ENCODE measurements around the gene PTPN1. TPM values are rescaled to one million over a fixed set of nuclear protein-coding genes. Genes with fewer than 3 reads are reported as not detected.

The PTPN1 gene
- polyA plus RNA-seq, 1 donor (not counting 4 experiments of a cell fraction or from before 2014, with no cell fraction given) = 61.6 TPM

DNA sequence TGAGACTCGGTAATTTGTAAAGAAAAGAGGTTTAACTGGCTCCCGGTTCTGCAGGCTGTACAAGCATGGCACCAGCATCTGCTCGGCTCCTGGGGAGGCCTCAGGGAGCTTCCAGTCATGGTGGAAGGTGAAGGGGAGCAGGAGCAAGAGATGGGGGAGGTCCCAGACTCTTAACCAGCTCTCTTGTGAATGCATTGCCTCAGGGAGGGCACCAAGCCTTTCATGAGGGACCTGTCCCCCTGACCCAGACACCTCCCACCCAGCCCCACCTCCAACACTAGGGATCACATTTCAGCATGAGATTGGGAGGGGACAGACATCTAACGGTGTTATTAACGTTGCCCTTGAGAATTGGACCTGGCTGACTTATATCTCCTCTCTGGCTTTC, 68.6 kb downstream of the PTPN1 start:
- Histone ChIP-seq H3K27me3 (ENCODE audit: control insufficient read depth, extremely low read depth, insufficient read depth, low read length) (no peaks in the 10 kb centered on the region), H3K9ac (ENCODE audit: control insufficient read depth, extremely low read depth, insufficient read depth, low read length) (no peak overlapping the region), H3K27ac (ENCODE audit: control insufficient read depth, insufficient read depth, low read length) (no peak overlapping the region), H3K4me3 (ENCODE audit: control insufficient read depth in 2 of 3, extremely low read depth in 1 of 3, insufficient read depth in 2 of 3, low read depth in 1 of 3, low read length in 3 of 3) (no peak overlapping the region), H4K20me1 (ENCODE audit: control insufficient read depth, extremely low read depth, insufficient read depth, low read length) (peaks cover 11% of the 10 kb centered on the region), H3K79me2 (ENCODE audit: control insufficient read depth, insufficient read depth, low read length) (peaks cover 14% of the 10 kb centered on the region), H3K4me2 (ENCODE audit: control insufficient read depth, extremely low read depth, insufficient read depth, low read depth, low read length) (no peak overlapping the region), H3K4me1 (ENCODE audit: control insufficient read depth, extremely low read depth, insufficient read depth, low read length) (no peaks in the 10 kb centered on the region), H3K36me3 (ENCODE audit: control insufficient read depth in 2 of 2, extremely low read depth in 1 of 2, insufficient read depth in 2 of 2, low read length in 2 of 2) (peaks cover 73 to 76% of the 10 kb centered on the region in 2 experiments), H3K9me3 (ENCODE audit: control insufficient read depth, low read depth, low read length) (no peaks in the 10 kb centered on the region), H3K9me1 (ENCODE audit: control insufficient read depth, extremely low read depth, insufficient read depth, low read length) (no peaks in the 10 kb centered on the region), H2AFZ (ENCODE audit: control insufficient read depth, low read length) (no peak overlapping the region)
- DNase-seq (ENCODE audit: low read depth, low spot score) = no peak
- no peak for TF ChIP-seq EZH2 (IDR thresholded peaks at IDR 0.05; ENCODE audit: low read length)
- TF ChIP-seq, protein P1, sequence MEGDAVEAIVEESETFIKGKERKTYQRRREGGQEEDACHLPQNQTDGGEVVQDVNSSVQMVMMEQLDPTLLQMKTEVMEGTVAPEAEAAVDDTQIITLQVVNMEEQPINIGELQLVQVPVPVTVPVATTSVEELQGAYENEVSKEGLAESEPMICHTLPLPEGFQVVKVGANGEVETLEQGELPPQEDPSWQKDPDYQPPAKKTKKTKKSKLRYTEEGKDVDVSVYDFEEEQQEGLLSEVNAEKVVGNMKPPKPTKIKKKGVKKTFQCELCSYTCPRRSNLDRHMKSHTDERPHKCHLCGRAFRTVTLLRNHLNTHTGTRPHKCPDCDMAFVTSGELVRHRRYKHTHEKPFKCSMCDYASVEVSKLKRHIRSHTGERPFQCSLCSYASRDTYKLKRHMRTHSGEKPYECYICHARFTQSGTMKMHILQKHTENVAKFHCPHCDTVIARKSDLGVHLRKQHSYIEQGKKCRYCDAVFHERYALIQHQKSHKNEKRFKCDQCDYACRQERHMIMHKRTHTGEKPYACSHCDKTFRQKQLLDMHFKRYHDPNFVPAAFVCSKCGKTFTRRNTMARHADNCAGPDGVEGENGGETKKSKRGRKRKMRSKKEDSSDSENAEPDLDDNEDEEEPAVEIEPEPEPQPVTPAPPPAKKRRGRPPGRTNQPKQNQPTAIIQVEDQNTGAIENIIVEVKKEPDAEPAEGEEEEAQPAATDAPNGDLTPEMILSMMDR (optimal IDR thresholded peaks at IDR 0.05 in 1 of 3, IDR thresholded peaks at IDR 0.05 in 1 of 3, conservative IDR thresholded peaks at IDR 0.05 in 1 of 3; ENCODE audit: extremely low read depth in 1 of 3, insufficient read depth in 2 of 3, low read length in 3 of 3) = no peak
- dilution Hi-C loops (cut with MboI; ENCODE audit: extremely low pct_ligation_motif_present, low sequenced_read_pairs) = no loop called here
- no peak for FAIRE-seq

GRCh38 chr20:50579511-50579910, 69.3 kb downstream of the PTPN1 start:
- TF ChIP-seq, protein P1 (optimal IDR thresholded peaks at IDR 0.05 in 1 of 3, IDR thresholded peaks at IDR 0.05 in 1 of 3, conservative IDR thresholded peaks at IDR 0.05 in 1 of 3; ENCODE audit: extremely low read depth in 1 of 3, insufficient read depth in 2 of 3, low read length in 3 of 3) = no peak
- no peak for TF ChIP-seq EZH2 (IDR thresholded peaks at IDR 0.05; ENCODE audit: low read length)
- no peak overlapping the region for H3K27ac ChIP-seq (ENCODE audit: control insufficient read depth, insufficient read depth, low read length)
- no peak overlapping the region for H3K4me2 ChIP-seq (ENCODE audit: control insufficient read depth, extremely low read depth, insufficient read depth, low read depth, low read length)
- no peak overlapping the region for H3K4me3 ChIP-seq (ENCODE audit: control insufficient read depth in 2 of 3, extremely low read depth in 1 of 3, insufficient read depth in 2 of 3, low read depth in 1 of 3, low read length in 3 of 3)
- peaks cover 70 to 73% of the 10 kb centered on the region in 2 experiments for H3K36me3 ChIP-seq (ENCODE audit: control insufficient read depth in 2 of 2, extremely low read depth in 1 of 2, insufficient read depth in 2 of 2, low read length in 2 of 2)
- no peak overlapping the region for H3K9ac ChIP-seq (ENCODE audit: control insufficient read depth, extremely low read depth, insufficient read depth, low read length)
- DNase-seq (ENCODE audit: low read depth, low spot score) (no peak), FAIRE-seq (no peak)
- H2AFZ ChIP-seq (ENCODE audit: control insufficient read depth, low read length) = no peak overlapping the region
- no peaks in the 10 kb centered on the region for H3K27me3 ChIP-seq (ENCODE audit: control insufficient read depth, extremely low read depth, insufficient read depth, low read length)
- dilution Hi-C loops (cut with MboI; ENCODE audit: extremely low pct_ligation_motif_present, low sequenced_read_pairs) = no loop called here
- H3K4me1 ChIP-seq (ENCODE audit: control insufficient read depth, extremely low read depth, insufficient read depth, low read length) = no peaks in the 10 kb centered on the region
- peaks cover 11% of the 10 kb centered on the region for H4K20me1 ChIP-seq (ENCODE audit: control insufficient read depth, extremely low read depth, insufficient read depth, low read length)
- H3K79me2 ChIP-seq (ENCODE audit: control insufficient read depth, insufficient read depth, low read length) = peaks cover 14% of the 10 kb centered on the region
- no peaks in the 10 kb centered on the region for H3K9me1 ChIP-seq (ENCODE audit: control insufficient read depth, extremely low read depth, insufficient read depth, low read length)
- H3K9me3 ChIP-seq (ENCODE audit: control insufficient read depth, low read depth, low read length) = no peaks in the 10 kb centered on the region

All from keratinocyte (primary cell).